Measurements from ENCODE around the gene CIAO3. TPM values are rescaled to one million over a fixed set of nuclear protein-coding genes. Genes with fewer than 3 reads are reported as not detected.

Gene CIAO3
- total RNA-seq, 1 experiment from 2014 or later, result 32.8 TPM

GRCh38 chr16:741986-742629, 1.3 kb upstream of the CIAO3 start:
- POLR2A ChIA-PET, result interaction anchor here (1.3 kb wide), 1 partner anchor 22 kb away, joined by 5 read pairs; no protein-coding TSS in a partner anchor
- intact Hi-C loops (cut with micrococcal nuclease), result no loop called here
- CTCF ChIA-PET, result interaction anchor here (2.2 kb wide), 1 partner anchor 43 kb away, joined by 5 read pairs; no protein-coding TSS in a partner anchor
- 0 out of 2 replicates have a peak overlapping the region, but pooled peaks have one; percentile 4 for H3K27ac ChIP-seq (ENCODE audit: low read depth, low read length)
- no peak overlapping the region for H2AFZ ChIP-seq (ENCODE audit: low read depth, low read length, poor library complexity, severe bottlenecking)
- TF ChIP-seq SRF (IDR thresholded peaks at IDR 0.05; ENCODE audit: low read depth), result no peak
- TF ChIP-seq POLR2A (IDR thresholded peaks at IDR 0.05; ENCODE audit: borderline replicate concordance, extremely low read depth, insufficient read depth, insufficient read length), result no peak
- no peak for TF ChIP-seq ATF3 (IDR thresholded peaks at IDR 0.05)
- TF ChIP-seq ELF1 (IDR thresholded peaks at IDR 0.05; ENCODE audit: borderline replicate concordance, low read depth), result no peak
- no peak for TF ChIP-seq CTCF (IDR thresholded peaks at IDR 0.05 in 2 of 3, conservative IDR thresholded peaks at IDR 0.05 in 1 of 3; ENCODE audit: borderline replicate concordance in 1 of 3, insufficient read depth in 1 of 3, low read depth in 2 of 3, low read length in 2 of 3)
- no peak for TF ChIP-seq CBX3 (IDR thresholded peaks at IDR 0.05; ENCODE audit: low read depth)
- no peak for TF ChIP-seq JUND (IDR thresholded peaks at IDR 0.05)
- no peak for TF ChIP-seq TCF7L2 (IDR thresholded peaks at IDR 0.05; ENCODE audit: borderline replicate concordance, extremely low read depth, insufficient read depth, insufficient read length)
- no peak for TF ChIP-seq EGR1 (IDR thresholded peaks at IDR 0.05; ENCODE audit: low read depth)
- no peak for TF ChIP-seq REST (IDR thresholded peaks at IDR 0.05; ENCODE audit: low read depth)
- no peak for TF ChIP-seq EZH2 (IDR thresholded peaks at IDR 0.05)
- TF ChIP-seq FOSL1 (IDR thresholded peaks at IDR 0.05; ENCODE audit: low read depth), result no peak
- no peak for TF ChIP-seq SP1 (IDR thresholded peaks at IDR 0.05; ENCODE audit: low read depth)
- no peaks in the 10 kb centered on the region for H3K9me2 ChIP-seq (ENCODE audit: insufficient read depth)
- no peaks in the 10 kb centered on the region for H4K20me1 ChIP-seq (ENCODE audit: insufficient read depth)
- no peaks in the 10 kb centered on the region for H3K9me3 ChIP-seq (ENCODE audit: control insufficient read depth in 1 of 2, insufficient read depth in 1 of 2, low read depth in 1 of 2, low read length in 2 of 2)
- BruUV-seq (replicated peaks), result no TSS peak
- ATAC-seq, result no peak
- DNase-seq (ENCODE audit: low read depth, low spot score), result no peak
- H3K36me3 ChIP-seq (ENCODE audit: control insufficient read depth in 1 of 2, insufficient read depth in 2 of 2, low read length in 2 of 2), result peaks cover 0 to 4% of the 10 kb centered on the region in 2 experiments; a peak in 2 of 4 replicates
- peaks cover 12% of the 10 kb centered on the region; the same call in 1 of the 2 replicates for H3K79me2 ChIP-seq (ENCODE audit: insufficient read depth, low read length)
- H3K9ac ChIP-seq (ENCODE audit: low read length), result peak overlapping the region; percentile 21; the same call in 1 of the 2 replicates
- H3K27me3 ChIP-seq (ENCODE audit: insufficient read depth, low read length), result no peaks in the 10 kb centered on the region
- H3K4me1 ChIP-seq (ENCODE audit: control insufficient read depth in 1 of 2, insufficient read depth in 2 of 2, low read length in 2 of 2), result peaks cover 8 to 28% of the 10 kb centered on the region in 2 experiments
- H3K4me2 ChIP-seq (ENCODE audit: low read length), result peak overlapping the region; percentile 35; the same call in 1 of the 2 replicates
- no peak overlapping the region for H3K4me3 ChIP-seq (replicated peaks in 1 of 2; ENCODE audit: low read depth in 1 of 2, low read length in 2 of 2)
- RAD21 ChIA-PET (ENCODE audit: low non-redundant PET in 1 of 2, low total read pairs in 2 of 2, uncharacterized antibody in 2 of 2, unreplicated experiment in 2 of 2), result interaction anchor here in 1 of 2 experiments (1.3 kb wide), 1 partner anchor 19 kb away, joined by 3 read pairs; no protein-coding TSS in a partner anchor
